ENCODE data around the gene IRX6.

The IRX6 gene

GRCh38 chr16:55326261-55327092, 2.5 kb downstream of the IRX6 start:
- no peak for TF ChIP-seq JUND (IDR thresholded peaks at IDR 0.05; ENCODE audit: low read depth)
- DNase-seq (ENCODE audit: low read depth in 1 of 2, low spot score in 1 of 2), result no peak
- in situ Hi-C loops (cut with HindIII; ENCODE audit: low pct_unique_long_range_greater_than_20kb, low sequenced_read_pairs), result no loop called here

- no peak for DNase-seq (ENCODE audit: low read depth in 1 of 2, low spot score in 1 of 2)
- in situ Hi-C loops (cut with HindIII; ENCODE audit: low pct_unique_long_range_greater_than_20kb, low sequenced_read_pairs), result no loop called here
- no peak for TF ChIP-seq JUND (IDR thresholded peaks at IDR 0.05; ENCODE audit: low read depth)
Observed at GRCh38 chr16:55328611-55329569, 4.9 kb downstream of the IRX6 start.

- DNase-seq (ENCODE audit: low read depth in 1 of 2, low spot score in 1 of 2), result no peak
- no peak for TF ChIP-seq JUND (IDR thresholded peaks at IDR 0.05; ENCODE audit: low read depth)
- in situ Hi-C loops (cut with HindIII; ENCODE audit: low pct_unique_long_range_greater_than_20kb, low sequenced_read_pairs), result no loop called here
Observed at GRCh38 chr16:55329791-55330428, 5.9 kb downstream of the IRX6 start.

- in situ Hi-C loops (cut with HindIII; ENCODE audit: low pct_unique_long_range_greater_than_20kb, low sequenced_read_pairs), result no loop called here
- no peak for DNase-seq (ENCODE audit: low read depth in 1 of 2, low spot score in 1 of 2)
- no peak for TF ChIP-seq JUND (IDR thresholded peaks at IDR 0.05; ENCODE audit: low read depth)
Observed at GRCh38 chr16:55330781-55331647, 7.0 kb downstream of the IRX6 start.

GRCh38 chr16:55331648-55332185, 7.7 kb downstream of the IRX6 start:
- no peak for TF ChIP-seq JUND (IDR thresholded peaks at IDR 0.05; ENCODE audit: low read depth)
- no peak for DNase-seq (ENCODE audit: low read depth in 1 of 2, low spot score in 1 of 2)
- in situ Hi-C loops (cut with HindIII; ENCODE audit: low pct_unique_long_range_greater_than_20kb, low sequenced_read_pairs), result no loop called here

- no peak for DNase-seq (ENCODE audit: low read depth in 1 of 2, low spot score in 1 of 2)
- in situ Hi-C loops (cut with HindIII; ENCODE audit: low pct_unique_long_range_greater_than_20kb, low sequenced_read_pairs), result no loop called here
- TF ChIP-seq JUND (IDR thresholded peaks at IDR 0.05; ENCODE audit: low read depth), result no peak
Observed at GRCh38 chr16:55333684-55334083, 9.7 kb downstream of the IRX6 start.

GRCh38 chr16:55338646-55339045, 14.6 kb downstream of the IRX6 start:
- in situ Hi-C loops (cut with HindIII; ENCODE audit: low pct_unique_long_range_greater_than_20kb, low sequenced_read_pairs), result no loop called here
- no peak for TF ChIP-seq JUND (IDR thresholded peaks at IDR 0.05; ENCODE audit: low read depth)
- no peak for DNase-seq (ENCODE audit: low read depth in 1 of 2, low spot score in 1 of 2)

GRCh38 chr16:55340445-55340844, 16.4 kb downstream of the IRX6 start:
- TF ChIP-seq JUND (IDR thresholded peaks at IDR 0.05; ENCODE audit: low read depth), result no peak
- no peak for DNase-seq (ENCODE audit: low read depth in 1 of 2, low spot score in 1 of 2)
- in situ Hi-C loops (cut with HindIII; ENCODE audit: low pct_unique_long_range_greater_than_20kb, low sequenced_read_pairs), result no loop called here

- in situ Hi-C loops (cut with HindIII; ENCODE audit: low pct_unique_long_range_greater_than_20kb, low sequenced_read_pairs), result no loop called here
- no peak for TF ChIP-seq JUND (IDR thresholded peaks at IDR 0.05; ENCODE audit: low read depth)
- no peak for DNase-seq (ENCODE audit: low read depth in 1 of 2, low spot score in 1 of 2)
Observed at GRCh38 chr16:55341681-55342080, 17.7 kb downstream of the IRX6 start.

- no peak for DNase-seq (ENCODE audit: low read depth in 1 of 2, low spot score in 1 of 2)
- in situ Hi-C loops (cut with HindIII; ENCODE audit: low pct_unique_long_range_greater_than_20kb, low sequenced_read_pairs), result no loop called here
Observed at GRCh38 chr16:55346475-55346874, 22.5 kb downstream of the IRX6 start.

GRCh38 chr16:55349867-55350266, 25.9 kb downstream of the IRX6 start:
- DNase-seq (ENCODE audit: low read depth in 1 of 2, low spot score in 1 of 2), result no peak
- TF ChIP-seq JUND (IDR thresholded peaks at IDR 0.05; ENCODE audit: low read depth), result no peak
- in situ Hi-C loops (cut with HindIII; ENCODE audit: low pct_unique_long_range_greater_than_20kb, low sequenced_read_pairs), result no loop called here

More at GRCh38 chr16:55346475-55346874, 22.5 kb downstream of the IRX6 start:
- TF ChIP-seq JUND (IDR thresholded peaks at IDR 0.05; ENCODE audit: low read depth), result no peak

Data from T47D (cell line).